GM23248 (cell line): ENCODE data around the gene ALDOB.

ENCODE experiments used
- EZH2 ChIP-seq: fragments of 200-600 bp; sonication (generic); IDR thresholded peaks from 2 replicates; pipeline ENCODE4 v1.6.1; 2018; ENCODE audit warnings: antibody characterized with exemption, mild to moderate bottlenecking; ENCODE audit not compliant: insufficient read depth, poor library complexity, severe bottlenecking
- EZH2phosphoT487 ChIP-seq: fragments of 200-600 bp; sonication (generic); IDR thresholded peaks from 2 replicates; pipeline ENCODE4 v1.6.1; 2018; ENCODE audit warnings: antibody characterized with exemption, moderate library complexity, mild to moderate bottlenecking, low read depth; ENCODE audit not compliant: insufficient read depth

GRCh38 chr9:101437806-101438232 lies 2.2 kb upstream of the ALDOB start:
- TF ChIP-seq EZH2 (no peak), EZH2phosphoT487 (no peak)
